CD4-positive, alpha-beta T cell treated with Interleukin-17A for 4 hours (primary cell): Measurements from ENCODE around the gene MAN1C1.
"Not testable (repeated sequence)": the region's sequence is repeated elsewhere in the genome, so short reads cannot be mapped to it uniquely, and the experiment has no call there.

Experiments
- DNase-seq: peaks from one replicate; pipeline ENCODE4 v3.0.0-alpha.2; 2020; ENCODE audit warnings: mixed read lengths

The MAN1C1 gene

DNA sequence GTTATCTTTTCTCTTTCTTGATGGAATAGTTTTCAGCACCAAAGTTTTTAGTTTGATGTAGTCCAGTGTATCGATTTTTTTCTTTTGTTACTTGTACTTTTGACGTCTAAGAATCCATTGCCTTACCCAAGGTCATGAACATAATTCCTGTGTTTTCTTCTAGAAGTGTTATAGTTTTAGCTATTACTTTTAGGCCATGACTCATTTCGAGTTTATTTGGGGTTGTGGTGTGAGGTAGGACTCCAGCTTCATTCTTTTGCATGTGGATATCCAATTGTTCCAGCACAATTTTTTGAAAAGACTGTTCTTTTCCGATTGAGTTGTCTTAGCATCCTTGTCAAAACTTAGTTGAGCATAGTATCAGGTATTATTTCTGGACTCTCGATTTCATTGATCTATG is 104.0 kb downstream of the MAN1C1 start:
- DNase-seq, result no peak

DNA sequence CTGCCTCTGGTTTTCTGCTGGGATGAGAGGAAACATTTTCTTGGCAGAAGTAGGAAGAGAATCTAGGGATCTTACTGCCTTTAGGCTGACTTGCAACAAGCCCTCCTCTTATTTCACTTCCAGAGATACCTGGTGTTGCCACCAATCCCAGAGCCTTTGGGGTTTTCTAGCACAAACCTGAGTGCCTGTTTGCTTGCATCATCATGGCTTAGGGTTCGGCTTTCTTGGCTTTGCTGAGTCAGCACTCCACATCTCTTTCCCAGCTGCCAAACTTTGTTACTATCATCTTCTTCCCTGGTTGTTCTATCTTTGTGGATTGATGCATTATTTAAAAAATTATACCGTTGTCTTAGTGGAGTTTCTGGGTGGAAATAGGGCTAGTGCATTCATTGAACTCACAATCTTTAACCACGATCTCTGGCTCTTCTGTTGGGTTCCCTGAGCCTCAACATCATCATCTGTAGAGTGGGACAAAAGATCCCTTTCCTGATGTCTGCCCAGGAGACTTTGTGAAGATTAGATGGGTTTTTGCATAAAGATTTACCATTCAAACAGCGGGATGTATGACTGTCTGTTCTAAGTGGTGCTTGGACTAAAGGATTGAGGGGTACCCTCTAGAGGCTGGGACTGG is 106.8 kb downstream of the MAN1C1 start:
- no peak for DNase-seq

DNA sequence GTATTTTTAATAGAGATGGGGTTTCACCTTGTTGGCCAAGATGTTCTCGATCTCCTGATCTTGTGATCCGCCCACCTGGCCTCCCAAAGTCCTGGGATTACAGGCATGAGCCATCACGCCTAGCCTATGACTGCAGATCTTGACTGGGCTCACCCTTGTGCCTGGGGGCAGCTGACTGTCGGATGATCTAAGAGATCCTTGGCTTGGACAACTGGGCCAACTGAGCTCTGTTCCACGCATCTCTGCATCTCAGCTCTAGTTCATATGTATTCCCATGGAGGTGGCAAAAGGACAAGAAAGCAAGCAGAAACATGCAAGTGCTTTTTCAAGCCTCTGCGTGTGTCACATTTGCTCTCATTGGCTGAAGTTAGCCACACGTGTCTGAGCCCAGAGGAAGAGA is 107.6 kb downstream of the MAN1C1 start:
- no peak for DNase-seq

DNA sequence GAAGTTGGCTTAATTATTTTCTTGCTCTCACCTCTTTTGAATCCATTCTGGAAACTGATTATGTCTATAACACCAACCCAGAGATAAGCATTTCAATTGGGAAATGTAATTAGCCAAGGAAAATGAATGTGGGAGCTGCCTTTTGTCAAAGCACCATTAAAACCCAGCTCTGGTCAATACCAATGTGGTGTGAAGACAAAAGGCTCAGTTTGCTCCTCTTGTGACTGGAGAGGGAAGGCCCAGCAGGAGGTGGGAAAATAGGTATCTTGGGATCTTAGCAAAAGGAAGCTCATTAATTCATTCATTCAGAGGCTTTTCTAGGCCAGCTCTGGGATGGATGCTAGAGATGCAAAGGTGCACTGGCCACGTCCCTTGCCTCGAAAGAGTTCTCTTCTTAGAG is 108.4 kb downstream of the MAN1C1 start:
- no peak for DNase-seq

DNA sequence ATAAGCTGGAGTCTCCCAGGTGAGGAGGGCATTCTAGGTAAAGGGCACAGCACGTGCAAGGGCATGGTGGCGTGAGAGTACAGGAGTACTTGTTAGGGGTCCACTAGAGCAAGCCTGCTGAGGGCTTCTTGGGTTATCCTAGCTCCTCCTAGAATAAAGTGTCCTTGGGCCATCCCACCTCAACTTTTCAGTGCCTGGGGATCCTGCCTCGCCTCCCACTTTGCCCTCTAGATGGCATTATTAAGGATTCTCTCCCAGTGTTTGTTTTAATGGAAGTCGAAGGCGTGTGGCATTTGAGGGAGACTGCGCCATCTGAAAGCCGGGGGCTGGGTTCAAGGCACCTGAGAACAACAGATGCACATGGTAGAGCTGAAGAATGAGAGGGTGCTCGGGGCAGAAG is 108.9 kb downstream of the MAN1C1 start:
- no peak for DNase-seq

DNA sequence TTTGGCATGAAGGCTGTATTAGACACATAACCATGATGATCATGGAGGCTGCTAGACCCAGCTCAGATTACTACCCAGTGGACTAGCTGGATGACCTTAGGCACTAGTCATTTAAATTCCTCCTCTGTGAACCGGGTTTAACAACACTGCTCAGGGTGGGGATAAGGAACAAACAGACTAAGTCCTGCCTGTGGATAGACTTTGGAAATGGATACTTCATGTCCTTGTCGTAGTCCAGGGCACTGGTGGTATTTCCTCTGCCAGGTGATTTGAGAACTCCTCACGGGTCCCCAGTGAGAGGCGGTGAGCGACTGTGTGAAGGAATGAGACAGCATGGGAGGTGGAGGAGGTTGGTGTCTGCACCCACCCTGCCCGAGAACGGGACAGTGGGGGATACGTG is 110.5 kb downstream of the MAN1C1 start:
- DNase-seq, result no peak

DNA sequence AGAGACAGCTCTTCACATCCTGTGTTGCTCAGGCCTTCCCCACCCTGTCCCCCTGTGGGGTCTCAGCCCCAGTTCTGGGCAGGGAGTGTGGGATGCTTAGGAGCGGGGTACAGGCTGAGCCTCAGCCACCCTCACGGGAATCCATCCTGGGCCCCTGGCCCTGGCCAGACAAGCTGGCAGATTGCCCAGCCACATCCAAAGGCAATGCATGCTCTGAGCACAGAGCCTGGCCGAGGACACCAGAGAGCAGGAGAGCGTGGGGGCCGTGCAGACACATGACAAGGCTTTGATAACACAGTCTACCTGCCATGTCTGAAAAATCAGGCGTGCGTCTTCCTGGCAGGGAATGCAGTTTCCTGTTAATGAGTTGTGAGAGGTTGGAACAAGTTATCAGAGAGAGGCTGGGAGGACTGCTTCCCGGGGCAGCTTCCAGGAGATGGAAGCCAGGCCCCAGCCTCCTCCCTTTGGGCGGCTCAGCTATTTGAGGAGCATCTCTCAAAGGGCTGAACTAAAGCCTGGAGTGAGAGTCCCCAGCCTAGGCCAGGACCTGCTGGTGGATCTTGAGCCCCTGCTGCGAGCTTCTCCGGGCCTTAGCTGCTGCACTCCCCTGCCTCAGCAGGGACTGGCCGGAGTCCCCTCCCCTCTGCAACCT is 111.2 kb downstream of the MAN1C1 start:
- DNase-seq, result no peak

DNA sequence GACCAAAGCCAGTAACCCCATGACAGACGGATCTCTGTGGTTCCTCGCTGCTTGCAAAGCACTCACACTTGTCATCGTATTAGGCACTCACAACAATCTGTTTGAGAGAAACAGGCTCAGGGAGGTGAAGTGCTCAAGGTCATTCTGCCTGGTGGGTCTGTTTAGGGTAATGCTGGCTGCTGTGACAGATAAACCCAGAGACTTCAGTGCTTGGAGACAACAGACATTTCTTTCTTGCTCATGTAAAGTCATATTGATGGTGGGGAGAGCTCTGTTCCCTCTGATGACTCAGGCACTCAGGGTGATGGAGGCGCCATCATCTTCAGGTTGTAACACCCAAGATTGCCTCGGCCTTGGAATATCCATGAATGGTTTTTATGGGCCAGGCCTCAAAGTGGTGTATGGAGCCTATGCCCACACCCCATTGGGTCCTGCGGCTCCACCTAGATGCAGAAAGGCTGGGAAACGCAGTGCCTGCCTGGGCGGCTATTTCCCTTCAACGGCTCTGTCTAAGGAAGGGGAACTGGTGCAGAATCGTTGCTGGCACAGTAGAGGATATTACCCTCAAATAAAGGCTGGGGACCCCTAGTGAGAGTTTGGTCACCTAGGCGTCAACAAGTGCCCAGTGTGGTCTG is 111.8 kb downstream of the MAN1C1 start:
- DNase-seq, result no peak

DNA sequence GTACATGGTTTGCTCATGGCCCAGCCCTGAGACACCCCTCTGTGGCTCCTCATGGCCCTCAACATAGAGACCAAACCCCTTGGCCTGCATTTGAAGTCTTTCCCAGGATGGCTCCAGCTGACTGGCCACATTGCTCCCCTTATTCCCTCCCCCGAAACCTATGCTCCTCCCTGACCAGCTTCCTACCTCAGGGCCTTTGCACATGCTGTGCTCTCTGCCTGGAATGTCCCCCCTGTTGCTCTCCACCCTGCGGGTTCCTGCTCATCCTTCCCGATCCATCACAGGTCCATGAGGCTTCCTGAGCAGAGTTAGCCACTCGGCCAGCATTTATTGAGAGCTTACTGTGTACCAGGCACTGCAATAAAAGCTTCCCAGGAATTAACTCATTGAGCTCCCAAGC is 112.5 kb downstream of the MAN1C1 start:
- no peak for DNase-seq

DNA sequence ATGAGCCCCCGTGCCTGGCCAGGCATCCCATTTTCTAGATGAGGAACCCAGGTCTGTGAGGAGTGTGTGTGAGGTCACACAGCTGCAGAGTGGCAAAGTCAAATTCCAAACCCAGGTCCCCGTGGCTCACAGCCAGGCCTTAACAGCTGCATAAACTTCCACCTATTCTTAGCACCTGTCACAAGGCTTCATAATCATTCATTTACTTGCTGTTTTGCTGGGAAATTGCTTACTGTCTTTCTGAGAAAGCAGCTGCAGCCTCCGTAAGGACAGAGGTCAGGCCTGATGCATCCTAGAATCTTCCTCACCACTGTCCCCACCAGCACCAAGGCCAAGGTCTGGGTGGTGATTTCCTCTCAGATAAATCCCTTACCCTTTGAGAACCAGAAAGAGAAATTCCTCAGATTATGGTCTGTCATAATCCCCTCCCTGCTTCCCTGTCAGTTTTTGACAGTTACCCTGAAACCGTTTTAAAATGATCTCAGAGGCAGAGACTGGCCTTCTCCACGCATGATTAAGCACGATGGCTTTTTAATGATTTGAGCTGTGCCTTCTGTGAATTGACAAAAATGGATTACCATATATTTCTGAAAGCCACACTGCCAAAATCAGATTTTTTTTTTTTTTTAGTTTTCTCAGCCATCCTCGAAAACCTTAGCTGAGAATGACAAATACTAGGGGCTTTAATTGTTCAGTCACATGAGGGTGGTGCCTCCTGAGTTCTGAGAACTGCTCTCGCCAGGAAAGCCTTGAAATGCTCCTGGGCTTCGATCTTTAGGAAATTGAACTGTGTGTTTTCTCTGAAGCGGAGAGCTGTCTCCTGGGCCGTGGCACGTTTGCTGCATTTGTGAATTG is 113.4 kb downstream of the MAN1C1 start:
- no peak for DNase-seq

DNA sequence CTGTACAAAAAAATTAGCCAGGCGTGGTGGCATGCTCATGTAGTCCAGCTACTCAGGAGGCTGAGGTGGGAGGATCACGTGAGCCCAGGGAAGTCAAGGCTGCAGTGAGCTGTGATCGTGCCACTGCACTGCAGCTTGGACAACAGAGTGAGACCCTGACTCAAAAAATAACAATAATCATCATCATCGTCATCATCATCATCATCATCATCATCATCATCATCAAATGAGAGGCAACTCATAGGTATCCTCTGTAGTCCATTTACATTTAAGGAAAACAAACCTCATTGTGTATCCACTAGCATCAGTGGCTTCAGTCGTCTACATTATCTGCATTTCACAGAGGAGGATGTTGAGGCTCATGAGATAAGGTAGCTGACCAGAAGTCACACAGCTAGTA is 114.6 kb downstream of the MAN1C1 start:
- no peak for DNase-seq

DNA sequence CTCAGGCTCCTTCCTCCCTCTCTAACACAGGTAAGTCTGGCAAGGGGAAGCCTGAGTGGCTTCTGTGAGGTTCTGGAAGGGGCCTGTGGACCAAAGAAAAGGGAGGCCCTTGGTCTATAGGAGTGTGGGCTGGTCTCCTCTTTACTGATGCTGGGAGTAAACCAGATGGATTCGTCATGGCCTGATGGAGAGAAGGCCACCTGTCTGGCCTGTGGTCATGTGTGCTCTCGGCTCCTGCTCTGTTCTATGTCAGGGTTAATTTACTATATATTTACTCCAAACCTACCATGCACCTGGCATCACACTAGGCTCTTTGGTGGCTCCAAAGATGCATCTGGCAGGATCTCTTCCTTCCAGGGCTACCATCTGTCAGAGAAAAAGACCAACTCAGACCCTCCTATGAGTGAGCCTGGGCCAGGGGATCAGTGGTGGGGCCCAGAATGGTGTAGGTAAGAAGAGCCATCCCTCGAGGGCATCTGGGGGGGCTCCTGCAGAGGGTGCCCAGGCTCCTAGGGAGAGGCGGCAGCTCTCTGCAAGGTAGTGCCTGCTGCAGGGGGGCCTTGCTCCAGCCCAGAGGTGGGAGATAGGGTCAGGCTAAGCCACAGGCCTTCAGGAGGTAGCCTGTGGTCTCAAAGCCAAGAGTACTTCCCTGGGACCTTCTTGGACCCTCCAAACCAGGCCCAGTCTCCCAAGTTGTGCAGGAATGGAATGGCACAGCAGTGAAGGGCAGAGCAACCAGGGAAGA is 115.2 kb downstream of the MAN1C1 start:
- DNase-seq, result no peak

DNA sequence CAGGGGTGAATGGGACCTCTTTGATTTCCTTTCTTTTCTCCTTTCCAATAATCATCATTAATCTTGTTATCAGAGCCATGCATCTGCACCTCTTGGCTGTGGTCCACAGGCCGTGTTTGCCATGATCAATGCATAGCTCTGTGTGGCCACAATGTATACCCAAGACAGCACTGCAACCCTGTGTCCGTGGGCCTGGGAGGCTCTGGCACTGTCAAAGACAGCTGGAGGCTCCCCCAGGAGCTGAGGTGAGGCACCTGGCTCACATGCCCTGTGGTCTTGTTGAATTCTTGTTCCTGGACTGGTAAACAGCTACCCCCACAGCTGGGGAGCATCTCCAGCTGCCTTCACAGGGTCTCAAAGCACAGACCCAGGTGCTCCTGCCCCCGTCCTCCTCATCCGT is 116.2 kb downstream of the MAN1C1 start:
- no peak for DNase-seq

DNA sequence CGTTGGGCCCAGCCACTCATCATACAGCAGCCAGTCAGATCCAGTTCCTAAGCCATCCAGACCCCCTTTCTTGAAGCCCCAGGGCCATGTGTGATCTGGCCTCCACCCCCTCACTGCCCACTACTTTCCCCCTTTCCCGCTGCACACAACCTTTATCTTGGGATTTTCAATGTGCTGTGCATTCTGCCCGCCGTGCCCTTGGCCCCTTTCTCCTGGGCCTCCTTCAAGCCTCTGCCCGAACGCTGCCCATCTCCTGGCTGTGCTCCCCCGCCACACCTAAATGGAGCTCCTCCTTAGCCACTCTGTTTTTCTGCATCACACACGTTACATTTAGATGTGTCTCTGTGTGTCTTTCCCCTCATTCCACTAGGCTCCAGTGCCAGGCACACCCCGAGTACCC is 116.7 kb downstream of the MAN1C1 start:
- DNase-seq, result no peak

DNA sequence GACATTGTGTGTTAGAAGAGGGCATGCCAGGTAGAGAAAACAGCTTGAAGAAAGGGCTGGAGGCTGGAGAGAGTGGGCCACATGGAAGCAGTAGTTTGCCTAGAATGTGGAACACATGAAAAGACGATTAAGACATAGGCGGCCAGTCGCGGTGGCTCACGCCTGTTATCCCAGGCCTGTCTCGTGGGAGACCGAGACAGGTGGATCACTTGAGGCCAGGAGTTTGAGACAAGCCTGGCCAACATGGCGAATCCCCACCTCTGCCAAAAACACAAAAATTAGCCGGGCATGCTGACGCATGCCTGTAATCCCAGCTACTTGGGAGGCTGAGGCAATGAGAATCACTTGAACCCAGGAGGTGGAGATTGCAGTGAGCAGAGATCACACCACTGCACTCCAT is 118.4 kb downstream of the MAN1C1 start:
- DNase-seq, result not testable (repeated sequence)

DNA sequence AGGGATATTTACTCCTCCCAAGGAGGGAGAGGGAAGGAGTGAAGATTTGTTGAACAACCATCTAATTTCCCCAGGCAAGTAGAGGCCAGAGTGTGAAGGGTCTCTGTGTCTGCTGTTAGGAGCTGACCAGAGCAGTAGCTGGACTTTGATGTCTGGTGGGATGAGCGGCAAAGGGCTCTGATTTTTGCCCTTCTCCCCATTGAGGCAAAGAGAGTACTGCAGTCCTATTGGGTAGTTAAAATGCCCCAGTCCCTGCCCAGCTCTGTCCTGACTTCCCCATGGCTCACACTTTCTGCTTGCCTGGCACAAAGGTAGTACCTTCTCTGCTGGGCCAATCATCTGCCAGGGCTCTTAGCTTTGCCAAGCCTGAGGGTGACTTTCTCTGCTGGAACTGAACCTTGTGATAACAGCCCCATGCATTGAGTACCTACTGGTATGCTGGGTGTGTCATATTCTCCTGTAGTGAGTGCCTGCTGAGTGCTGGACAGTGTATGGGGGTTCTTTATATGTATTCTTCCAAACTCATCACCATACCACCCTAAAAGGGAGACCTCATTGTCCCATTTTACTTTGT is 119.5 kb downstream of the MAN1C1 start:
- peak; percentile 1 for DNase-seq

DNA sequence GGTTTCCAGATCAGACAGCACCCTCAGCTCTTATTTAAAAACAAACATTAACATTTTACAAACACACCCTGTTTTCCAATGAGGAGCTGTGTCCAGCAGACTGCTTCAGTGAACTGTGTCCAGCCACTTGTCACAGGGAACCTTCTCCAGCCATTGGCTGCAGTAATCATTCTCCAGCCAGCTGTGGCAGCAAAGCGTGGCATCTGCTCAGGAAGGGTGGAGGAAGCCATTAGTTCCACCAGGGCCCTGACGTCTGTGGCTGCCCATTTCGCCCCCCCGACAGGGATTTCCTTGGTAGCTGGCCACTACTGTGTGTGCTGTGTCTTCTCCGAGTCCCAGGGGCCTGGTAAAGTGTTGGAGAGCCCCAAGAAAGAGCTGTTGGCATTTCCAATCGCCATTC is 120.5 kb downstream of the MAN1C1 start:
- no peak for DNase-seq

DNA sequence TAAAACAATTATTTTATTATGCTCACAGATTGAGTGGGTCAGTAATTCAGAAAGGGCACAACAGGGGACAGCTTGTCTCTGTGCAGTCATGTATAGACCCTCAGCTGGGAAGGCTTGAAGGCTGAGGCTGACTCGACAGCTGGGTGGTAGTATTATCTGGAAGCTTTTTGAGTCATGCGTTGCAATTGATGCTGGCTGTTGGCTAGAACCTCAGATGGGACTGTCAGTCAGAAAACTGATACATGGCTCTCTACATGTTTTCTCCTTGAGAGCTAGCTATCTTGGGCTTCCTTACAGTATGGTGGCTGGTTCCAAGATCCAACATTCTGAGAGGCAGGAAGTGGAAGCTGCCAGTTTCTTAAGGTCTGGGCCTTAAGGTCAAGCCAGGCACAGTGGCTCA is 121.9 kb downstream of the MAN1C1 start:
- DNase-seq, result no peak

DNA sequence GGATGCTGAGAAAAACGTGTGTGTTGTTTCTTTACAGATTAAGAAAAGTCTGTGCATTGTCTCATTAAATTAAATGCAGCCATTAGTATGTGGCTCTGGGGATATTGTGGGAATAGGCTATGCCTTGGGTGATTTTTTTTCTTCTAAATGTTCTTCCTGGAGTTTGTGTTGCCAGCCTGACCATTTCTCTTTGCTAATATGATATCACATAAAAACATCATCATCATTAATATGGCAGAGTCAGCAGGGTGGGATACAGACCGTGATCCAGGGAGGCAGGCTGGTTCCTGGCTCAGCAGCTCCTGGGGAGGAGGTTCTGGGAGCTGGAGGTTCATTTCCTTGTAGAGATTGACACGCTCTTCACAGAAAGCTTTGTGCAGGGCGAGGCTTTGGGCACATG is 122.8 kb downstream of the MAN1C1 start:
- DNase-seq, result no peak

DNA sequence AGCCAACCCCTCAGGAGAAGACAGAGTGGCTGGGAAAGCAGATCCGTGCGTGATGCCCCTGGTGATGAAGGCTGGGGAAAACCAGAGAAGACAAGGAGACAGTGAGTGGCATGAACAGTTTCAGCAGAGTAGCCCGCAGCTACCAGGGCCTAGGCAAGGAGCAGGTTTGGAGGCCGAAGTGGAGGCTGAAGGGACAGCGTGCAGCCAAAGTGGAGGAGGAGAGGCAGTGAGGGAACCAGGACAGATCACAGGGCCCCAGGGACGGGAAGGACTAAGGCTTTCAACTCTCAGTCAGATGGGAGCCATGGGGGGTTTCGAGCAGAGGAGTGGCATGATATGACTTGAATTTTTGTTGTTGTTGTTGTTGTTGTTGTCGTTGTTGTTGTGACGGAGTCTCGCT is 123.5 kb downstream of the MAN1C1 start:
- DNase-seq, result no peak

DNA sequence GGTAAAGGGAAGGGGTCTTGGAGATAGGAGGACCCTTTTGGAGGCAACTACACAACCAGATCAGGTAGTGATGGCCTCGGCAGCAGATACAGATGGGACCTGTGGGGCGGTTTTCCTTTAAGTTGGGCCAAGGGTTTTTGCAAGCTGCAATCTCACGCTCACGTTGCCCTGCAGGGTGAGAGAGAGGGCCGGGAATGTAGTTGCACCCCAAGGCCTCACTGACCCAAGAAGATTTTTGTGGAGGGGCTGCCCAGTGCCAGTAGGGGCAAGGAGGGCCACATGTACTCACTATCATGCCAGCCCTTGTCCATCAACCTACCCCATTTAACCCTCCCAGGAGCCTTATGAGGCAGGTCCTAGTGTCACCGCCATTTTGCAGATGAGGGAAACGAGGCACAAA is 125.7 kb downstream of the MAN1C1 start:
- no peak for DNase-seq
